ENCODE results near the gene ROBO1. TPM values are rescaled to one million over a fixed set of nuclear protein-coding genes. Genes with fewer than 3 reads are reported as not detected.

ROBO1 gene
- total and polyA plus RNA-seq, 2 donors (not counting 3 experiments of a cell fraction or from before 2014, with no cell fraction given), result 5.9 to 14.2 TPM

DNA sequence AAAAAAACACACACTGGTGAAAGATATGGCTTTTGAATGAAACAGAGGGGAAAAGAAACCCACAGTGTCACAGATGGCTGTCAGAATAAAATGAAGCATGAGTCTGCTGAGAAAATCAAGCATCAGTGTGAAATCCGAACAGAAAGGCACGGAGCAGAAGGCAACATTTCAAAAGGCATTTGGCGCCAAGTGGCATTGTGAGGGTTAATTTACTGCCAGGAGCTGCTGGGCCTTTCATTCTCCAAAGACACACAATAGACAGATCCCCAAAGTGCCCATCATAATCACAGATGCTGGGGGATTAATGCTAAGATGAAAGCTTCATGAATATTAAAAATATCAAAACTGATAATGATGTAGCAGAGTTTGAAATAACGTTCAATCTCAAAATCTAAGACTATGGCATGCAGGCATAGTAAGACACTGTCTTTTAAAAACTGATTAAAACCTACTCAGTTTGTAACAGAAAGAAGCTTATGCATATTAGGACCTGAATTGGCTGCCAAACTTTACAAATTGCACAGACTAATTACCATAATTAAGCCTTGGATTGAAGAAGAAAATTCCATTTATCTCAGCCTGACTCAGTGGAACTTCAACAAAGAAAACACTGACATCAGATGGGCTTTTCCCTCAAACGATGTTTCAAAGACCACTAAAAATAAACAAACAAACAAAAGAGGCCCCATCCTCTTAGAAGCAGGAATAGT lies 589.2 kb downstream of the ROBO1 start:
- Histone ChIP-seq H3K27me3 (ENCODE audit: control insufficient read depth in 2 of 2, insufficient read depth in 2 of 2, low read length in 2 of 2) (no peaks in the 10 kb centered on the region), H3K4me1 (ENCODE audit: control insufficient read depth, extremely low read depth, insufficient read depth, low read length) (no peaks in the 10 kb centered on the region), H2AFZ (ENCODE audit: low read depth, low read length) (no peak overlapping the region), H4K20me1 (replicated peaks; ENCODE audit: control insufficient read depth, extremely low read depth, insufficient read depth, low read length) (no peaks in the 10 kb centered on the region), H3K27ac (ENCODE audit: insufficient read depth, low read depth, low read length) (no peak overlapping the region), H3K9me3 (replicated peaks; ENCODE audit: control insufficient read depth, insufficient read depth, low read length) (no peaks in the 10 kb centered on the region), H3K9ac (replicated peaks; ENCODE audit: extremely low read depth, insufficient read depth, low read length) (no peak overlapping the region), H3K4me3 (replicated peaks in 1 of 3; ENCODE audit: insufficient read depth in 1 of 3, low read depth in 1 of 3, low read length in 3 of 3) (no peak overlapping the region), H3K36me3 (ENCODE audit: control insufficient read depth in 2 of 2, extremely low read depth in 1 of 2, insufficient read depth in 2 of 2, low read length in 2 of 2) (no peaks in the 10 kb centered on the region), H3K4me2 (ENCODE audit: insufficient read depth, low read length) (no peak overlapping the region), H3K79me2 (ENCODE audit: control insufficient read depth, insufficient read depth, low read length) (no peaks in the 10 kb centered on the region), H3K9me1 (replicated peaks; ENCODE audit: control insufficient read depth, extremely low read depth, insufficient read depth, low read length) (no peaks in the 10 kb centered on the region)
- dilution Hi-C loops (cut with MboI; ENCODE audit: extremely low pct_ligation_motif_present, low sequenced_read_pairs), result no loop called here
- CTCF ChIA-PET, result no interaction called here
- intact Hi-C loops (cut with micrococcal nuclease), result no loop called here
- BruUV-seq (replicated peaks), result no TSS peak
- no peak for DNase-seq (ENCODE audit: low read depth, low spot score)
- no peak for FAIRE-seq
- POLR2A ChIA-PET, result no interaction called here
- TF ChIP-seq POLR2A (IDR thresholded peaks at IDR 0.05; ENCODE audit: low read depth, low read length) (no peak), EZH2 (IDR thresholded peaks at IDR 0.05; ENCODE audit: borderline replicate concordance, low read depth, low read length, severe bottlenecking) (no peak), CTCF (IDR thresholded peaks at IDR 0.05; ENCODE audit: extremely low read depth in 1 of 2, insufficient read depth in 1 of 2, low read depth in 1 of 2, low read length in 2 of 2) (no peak), JUN (IDR thresholded peaks at IDR 0.05; ENCODE audit: borderline replicate concordance, insufficient read depth, insufficient read length, low read depth) (no peak), GATA2 (IDR thresholded peaks at IDR 0.05; ENCODE audit: insufficient read depth, insufficient read length, low read depth, low read length) (no peak), FOS (IDR thresholded peaks at IDR 0.05; ENCODE audit: borderline replicate concordance, insufficient read depth, low read length) (no peak), MYC (IDR thresholded peaks at IDR 0.05; ENCODE audit: low read depth, low read length) (no peak), POLR2AphosphoS5 (IDR thresholded peaks at IDR 0.05; ENCODE audit: insufficient read depth, low read depth, low read length) (no peak)
- TF ChIP-seq, protein P1, sequence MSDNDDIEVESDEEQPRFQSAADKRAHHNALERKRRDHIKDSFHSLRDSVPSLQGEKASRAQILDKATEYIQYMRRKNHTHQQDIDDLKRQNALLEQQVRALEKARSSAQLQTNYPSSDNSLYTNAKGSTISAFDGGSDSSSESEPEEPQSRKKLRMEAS (IDR thresholded peaks at IDR 0.05; ENCODE audit: insufficient read depth, insufficient read length), result no peak

Measured in endothelial cell of umbilical vein (primary cell).